ENCODE measurements around the gene PABPN1. TPM values are rescaled to one million over a fixed set of nuclear protein-coding genes. Genes with fewer than 3 reads are reported as not detected.

Gene PABPN1
- total and polyA plus RNA-seq, 2 of the 13 experiments (the other 11 are each of a cell fraction or from before 2014, with no cell fraction given): 233 to 524 TPM

GRCh38 chr14:23302290-23303225 lies 18.7 kb upstream of the PABPN1 start, which contains the start of gene PPP1R3E (continued):
- peak; percentile 89 for TF ChIP-seq DMTF1 (CRISPR knock-in tag; IDR thresholded peaks at IDR 0.05)
- TF ChIP-seq HOXA5 (CRISPR knock-in tag; IDR thresholded peaks at IDR 0.05): peak; percentile 54
- peak; percentile 84 for TF ChIP-seq PATZ1 (CRISPR knock-in tag; IDR thresholded peaks at IDR 0.05)
- TF ChIP-seq ZNF792 (CRISPR knock-in tag; IDR thresholded peaks at IDR 0.05): peak; percentile 74; the same call in 1 of the 2 replicates
- TF ChIP-seq ISX (CRISPR knock-in tag; conservative IDR thresholded peaks at IDR 0.05): peak; percentile 20
- no peak for TF ChIP-seq DR1 (CRISPR knock-in tag; IDR thresholded peaks at IDR 0.05)
- TF ChIP-seq, protein P1, sequence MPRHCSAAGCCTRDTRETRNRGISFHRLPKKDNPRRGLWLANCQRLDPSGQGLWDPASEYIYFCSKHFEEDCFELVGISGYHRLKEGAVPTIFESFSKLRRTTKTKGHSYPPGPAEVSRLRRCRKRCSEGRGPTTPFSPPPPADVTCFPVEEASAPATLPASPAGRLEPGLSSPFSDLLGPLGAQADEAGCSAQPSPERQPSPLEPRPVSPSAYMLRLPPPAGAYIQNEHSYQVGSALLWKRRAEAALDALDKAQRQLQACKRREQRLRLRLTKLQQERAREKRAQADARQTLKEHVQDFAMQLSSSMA (CRISPR knock-in tag; IDR thresholded peaks at IDR 0.05): peak; percentile 93
- peak; percentile 93 for TF ChIP-seq SP5 (CRISPR knock-in tag; IDR thresholded peaks at IDR 0.05; ENCODE audit: borderline replicate concordance, low read depth)
- no peak for TF ChIP-seq ZNF841 (CRISPR knock-in tag; IDR thresholded peaks at IDR 0.05; ENCODE audit: borderline replicate concordance)
- TF ChIP-seq SATB2 (CRISPR knock-in tag; IDR thresholded peaks at IDR 0.05): peak; percentile 26; the same call in 1 of the 2 replicates
- TF ChIP-seq, protein P2, sequence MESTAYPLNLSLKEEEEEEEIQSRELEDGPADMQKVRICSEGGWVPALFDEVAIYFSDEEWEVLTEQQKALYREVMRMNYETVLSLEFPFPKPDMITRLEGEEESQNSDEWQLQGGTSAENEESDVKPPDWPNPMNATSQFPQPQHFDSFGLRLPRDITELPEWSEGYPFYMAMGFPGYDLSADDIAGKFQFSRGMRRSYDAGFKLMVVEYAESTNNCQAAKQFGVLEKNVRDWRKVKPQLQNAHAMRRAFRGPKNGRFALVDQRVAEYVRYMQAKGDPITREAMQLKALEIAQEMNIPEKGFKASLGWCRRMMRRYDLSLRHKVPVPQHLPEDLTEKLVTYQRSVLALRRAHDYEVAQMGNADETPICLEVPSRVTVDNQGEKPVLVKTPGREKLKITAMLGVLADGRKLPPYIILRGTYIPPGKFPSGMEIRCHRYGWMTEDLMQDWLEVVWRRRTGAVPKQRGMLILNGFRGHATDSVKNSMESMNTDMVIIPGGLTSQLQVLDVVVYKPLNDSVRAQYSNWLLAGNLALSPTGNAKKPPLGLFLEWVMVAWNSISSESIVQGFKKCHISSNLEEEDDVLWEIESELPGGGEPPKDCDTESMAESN (CRISPR knock-in tag; conservative IDR thresholded peaks at IDR 0.05): 0 out of 2 replicates have a peak, but pooled peaks have one; percentile 6
- no peak for TF ChIP-seq FOXM1 (CRISPR knock-in tag; IDR thresholded peaks at IDR 0.05)
- TF ChIP-seq ATF2 (CRISPR knock-in tag; IDR thresholded peaks at IDR 0.05): peak; percentile 76
- TF ChIP-seq THYN1 (CRISPR knock-in tag; IDR thresholded peaks at IDR 0.05; ENCODE audit: borderline replicate concordance, low read depth): no peak; the same call in 1 of the 2 replicates
- peak; percentile 94 for TF ChIP-seq ZNF451 (CRISPR knock-in tag; IDR thresholded peaks at IDR 0.05)
- TF ChIP-seq EHMT2 (IDR thresholded peaks at IDR 0.05; ENCODE audit: borderline replicate concordance, low read depth, low read length): no peak
- TF ChIP-seq ZNF382 (CRISPR knock-in tag; IDR thresholded peaks at IDR 0.05; ENCODE audit: borderline replicate concordance): no peak
- TF ChIP-seq, protein P3, sequence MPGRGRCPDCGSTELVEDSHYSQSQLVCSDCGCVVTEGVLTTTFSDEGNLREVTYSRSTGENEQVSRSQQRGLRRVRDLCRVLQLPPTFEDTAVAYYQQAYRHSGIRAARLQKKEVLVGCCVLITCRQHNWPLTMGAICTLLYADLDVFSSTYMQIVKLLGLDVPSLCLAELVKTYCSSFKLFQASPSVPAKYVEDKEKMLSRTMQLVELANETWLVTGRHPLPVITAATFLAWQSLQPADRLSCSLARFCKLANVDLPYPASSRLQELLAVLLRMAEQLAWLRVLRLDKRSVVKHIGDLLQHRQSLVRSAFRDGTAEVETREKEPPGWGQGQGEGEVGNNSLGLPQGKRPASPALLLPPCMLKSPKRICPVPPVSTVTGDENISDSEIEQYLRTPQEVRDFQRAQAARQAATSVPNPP (CRISPR knock-in tag; IDR thresholded peaks at IDR 0.05): no peak
